Astrocyte (in vitro differentiated cells and primary cell): ENCODE data around the gene RAD51B. TPM values are rescaled to one million over a fixed set of nuclear protein-coding genes. Genes with fewer than 3 reads are reported as not detected.
"Not testable (repeated sequence)": the region's sequence is repeated elsewhere in the genome, so short reads cannot be mapped to it uniquely, and the experiment has no call there.

Source experiments
- DNase-seq: peaks from one replicate; pipeline ENCODE4 v3.0.0-alpha.2; 2010; ENCODE audit warnings: low read depth
- FAIRE-seq: peaks from 2 replicates; lab custom pipeline; 2011; peaks lifted over from hg19 to GRCh38; lab: Jason Lieb, UNC
- H2AFZ ChIP-seq: 2 replicates; pipeline ENCODE4 v1.6.0; 2012; ENCODE audit warnings: low read depth, low read length, inconsistent platforms
- H3K27ac ChIP-seq: 2 replicates; pipeline ENCODE4 v1.5.1; 2011; ENCODE audit warnings: low read depth, low read length, inconsistent platforms
- H3K27me3 ChIP-seq: 2 replicates; pipeline ENCODE4 v1.6.0; 2011; ENCODE audit warnings: low read length, inconsistent platforms; ENCODE audit not compliant: insufficient read depth
- H3K36me3 ChIP-seq: 2 replicates; pipeline ENCODE4 v1.5.1; 2011; ENCODE audit warnings: low read length, inconsistent platforms; ENCODE audit not compliant: insufficient read depth
- H3K4me1 ChIP-seq: 2 replicates; pipeline ENCODE4 v1.5.1; 2011; ENCODE audit warnings: low read length, inconsistent platforms; ENCODE audit not compliant: insufficient read depth
- H3K4me2 ChIP-seq: 2 replicates; pipeline ENCODE4 v1.6.0; 2012; ENCODE audit warnings: low read length, inconsistent platforms
- H3K4me3 ChIP-seq: 2 replicates; pipeline ENCODE4 v1.5.1; 2011; ENCODE audit warnings: low read depth, mild to moderate bottlenecking, low read length, inconsistent platforms; ENCODE audit not compliant: insufficient read depth
- H3K79me2 ChIP-seq: 2 replicates; pipeline ENCODE4 v1.6.0; 2012; ENCODE audit warnings: mild to moderate bottlenecking, low read length, inconsistent platforms; ENCODE audit not compliant: insufficient read depth
- H3K9ac ChIP-seq: 2 replicates; pipeline ENCODE4 v1.6.0; 2012; ENCODE audit warnings: mild to moderate bottlenecking, low read length, inconsistent platforms
- H3K9me3 ChIP-seq: 2 replicates; pipeline ENCODE4 v1.5.1; 2012; ENCODE audit warnings: low read depth, mild to moderate bottlenecking, low read length, inconsistent platforms; ENCODE audit not compliant: insufficient read depth
- H4K20me1 ChIP-seq: 2 replicates; pipeline ENCODE4 v1.6.0; 2012; ENCODE audit warnings: low read length, inconsistent platforms; ENCODE audit not compliant: insufficient read depth
- H3K27ac Mint-ChIP-seq: one replicate; pipeline ENCODE4 v1.8.0; 2021; ENCODE audit warnings: mild to moderate bottlenecking, mixed read lengths; ENCODE audit not compliant: unreplicated experiment
- H3K27me3 Mint-ChIP-seq: one replicate; pipeline ENCODE4 v1.8.0; 2021; ENCODE audit warnings: low read depth, mixed read lengths; ENCODE audit not compliant: unreplicated experiment
- H3K36me3 Mint-ChIP-seq: one replicate; pipeline ENCODE4 v1.8.0; 2021; ENCODE audit warnings: low read depth, mixed read lengths; ENCODE audit not compliant: unreplicated experiment
- H3K4me1 Mint-ChIP-seq: one replicate; pipeline ENCODE4 v1.8.0; 2021; ENCODE audit warnings: low read depth, mixed read lengths; ENCODE audit not compliant: unreplicated experiment
- H3K4me3 Mint-ChIP-seq: one replicate; pipeline ENCODE4 v1.8.0; 2021; ENCODE audit warnings: mild to moderate bottlenecking, moderate library complexity, mixed read lengths; ENCODE audit not compliant: unreplicated experiment
- H3K9me3 Mint-ChIP-seq: one replicate; pipeline ENCODE4 v1.8.0; 2021; ENCODE audit warnings: mild to moderate bottlenecking, mixed read lengths; ENCODE audit not compliant: unreplicated experiment
- EZH2 ChIP-seq: IDR thresholded peaks from 2 replicates; pipeline ENCODE4 v1.6.1; 2012; ENCODE audit warnings: mild to moderate bottlenecking, low read length, inconsistent platforms; ENCODE audit not compliant: insufficient read depth
- total RNA-seq: library from RNA; stranded (reverse); gene quantifications from 2 replicates; pipeline ENCODE4 v1.2.1, GENCODE V29; 2021
- TF ChIP-seq, protein P1 (sequence below): IDR thresholded peaks from 2 replicates; pipeline ENCODE4 v1.5.1; 2011; ENCODE audit warnings: low read depth, mild to moderate bottlenecking, inconsistent platforms, low read length, moderate library complexity; ENCODE audit not compliant: insufficient read depth

Gene RAD51B
- total RNA-seq, 1 donor from 2014 or later: 10.8 TPM

DNA sequence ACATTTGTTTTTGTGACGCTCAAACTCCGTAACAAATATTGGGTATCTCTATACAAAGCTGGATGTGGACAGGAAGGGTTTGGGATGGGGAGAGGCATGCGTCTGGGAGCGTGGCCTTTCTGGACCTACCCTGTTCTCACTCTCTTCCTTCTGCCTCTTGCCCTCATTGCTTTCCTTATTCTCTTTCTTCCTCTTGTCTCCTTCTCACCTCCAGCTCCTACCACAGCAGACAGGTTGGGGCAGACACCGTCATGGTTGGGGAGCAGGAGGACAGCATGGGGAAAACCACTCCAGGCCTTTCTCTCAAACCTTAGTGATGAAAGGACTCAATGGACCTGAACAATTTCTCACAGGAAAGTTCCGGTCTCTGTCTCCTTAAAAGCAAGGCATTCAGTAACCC is 465.3 kb downstream of the RAD51B start:
- Histone ChIP-seq H3K79me2 (no peaks in the 10 kb centered on the region), H3K27me3 (no peaks in the 10 kb centered on the region), H3K27ac (no peak overlapping the region), H3K4me1 (no peaks in the 10 kb centered on the region), H3K4me3 (no peak overlapping the region), H2AFZ (no peak overlapping the region), H3K36me3 (no peaks in the 10 kb centered on the region), H4K20me1 (no peaks in the 10 kb centered on the region), H3K9me3 (no peaks in the 10 kb centered on the region), H3K9ac (no peak overlapping the region), H3K4me2 (no peak overlapping the region)
- no peak for TF ChIP-seq EZH2
- TF ChIP-seq, protein P1, sequence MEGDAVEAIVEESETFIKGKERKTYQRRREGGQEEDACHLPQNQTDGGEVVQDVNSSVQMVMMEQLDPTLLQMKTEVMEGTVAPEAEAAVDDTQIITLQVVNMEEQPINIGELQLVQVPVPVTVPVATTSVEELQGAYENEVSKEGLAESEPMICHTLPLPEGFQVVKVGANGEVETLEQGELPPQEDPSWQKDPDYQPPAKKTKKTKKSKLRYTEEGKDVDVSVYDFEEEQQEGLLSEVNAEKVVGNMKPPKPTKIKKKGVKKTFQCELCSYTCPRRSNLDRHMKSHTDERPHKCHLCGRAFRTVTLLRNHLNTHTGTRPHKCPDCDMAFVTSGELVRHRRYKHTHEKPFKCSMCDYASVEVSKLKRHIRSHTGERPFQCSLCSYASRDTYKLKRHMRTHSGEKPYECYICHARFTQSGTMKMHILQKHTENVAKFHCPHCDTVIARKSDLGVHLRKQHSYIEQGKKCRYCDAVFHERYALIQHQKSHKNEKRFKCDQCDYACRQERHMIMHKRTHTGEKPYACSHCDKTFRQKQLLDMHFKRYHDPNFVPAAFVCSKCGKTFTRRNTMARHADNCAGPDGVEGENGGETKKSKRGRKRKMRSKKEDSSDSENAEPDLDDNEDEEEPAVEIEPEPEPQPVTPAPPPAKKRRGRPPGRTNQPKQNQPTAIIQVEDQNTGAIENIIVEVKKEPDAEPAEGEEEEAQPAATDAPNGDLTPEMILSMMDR: no peak
- H3K4me1 Mint-ChIP-seq: no peaks in the 10 kb centered on the region
- DNase-seq (no peak), FAIRE-seq (no peak)
- H3K36me3 Mint-ChIP-seq: no peaks in the 10 kb centered on the region
- peaks cover 3% of the 10 kb centered on the region for H3K27me3 Mint-ChIP-seq
- no peaks in the 10 kb centered on the region for H3K9me3 Mint-ChIP-seq
- H3K4me3 Mint-ChIP-seq: no peak overlapping the region
- no peak overlapping the region for H3K27ac Mint-ChIP-seq

DNA sequence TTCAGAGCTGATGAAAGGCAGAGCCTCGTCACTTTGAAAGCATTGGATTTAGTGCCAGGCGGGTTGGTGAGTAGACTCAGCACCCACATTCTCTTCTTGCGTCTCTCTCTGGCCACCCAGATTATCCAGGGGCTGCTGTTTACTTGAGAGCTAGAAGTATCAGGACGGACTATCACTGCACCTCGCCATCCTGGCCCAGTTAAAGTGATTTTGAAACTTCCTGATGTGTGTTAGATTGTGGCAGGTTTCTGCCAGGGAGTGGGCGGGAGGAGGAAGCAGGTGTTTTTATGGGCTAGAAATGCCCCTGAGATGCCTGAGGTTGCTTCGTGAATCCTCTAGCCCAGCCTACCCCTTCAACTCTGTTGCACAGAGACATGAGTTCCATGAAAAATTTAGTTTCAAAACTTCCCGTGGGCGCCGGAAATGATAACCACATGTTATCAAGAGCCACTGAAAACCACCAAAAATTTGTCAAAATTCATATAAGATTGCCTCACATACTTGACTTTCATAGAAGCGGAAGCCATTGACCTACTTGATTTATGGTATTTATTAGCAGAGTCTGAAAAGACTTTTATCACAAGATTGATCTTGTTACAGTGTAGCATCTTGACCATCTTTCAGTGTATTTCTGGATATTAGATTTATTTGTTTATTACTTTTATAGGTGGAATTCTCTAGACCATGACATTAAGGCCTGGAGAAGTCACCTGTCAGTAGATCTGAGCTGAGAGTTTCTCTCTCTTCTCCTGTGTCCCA is 466.0 kb downstream of the RAD51B start:
- Histone ChIP-seq H3K4me1 (no peaks in the 10 kb centered on the region), H3K9me3 (no peaks in the 10 kb centered on the region), H3K4me3 (no peak overlapping the region), H3K27ac (no peak overlapping the region), H3K4me2 (no peak overlapping the region), H4K20me1 (no peaks in the 10 kb centered on the region), H3K79me2 (no peaks in the 10 kb centered on the region), H3K27me3 (no peaks in the 10 kb centered on the region), H2AFZ (no peak overlapping the region), H3K9ac (no peak overlapping the region), H3K36me3 (no peaks in the 10 kb centered on the region)
- H3K9me3 Mint-ChIP-seq: no peaks in the 10 kb centered on the region
- H3K36me3 Mint-ChIP-seq: no peaks in the 10 kb centered on the region
- DNase-seq: no peak
- TF ChIP-seq, protein P1: no peak
- no peak for TF ChIP-seq EZH2
- no peak overlapping the region for H3K4me3 Mint-ChIP-seq
- no peaks in the 10 kb centered on the region for H3K4me1 Mint-ChIP-seq
- FAIRE-seq: no peak
- peaks cover 3% of the 10 kb centered on the region for H3K27me3 Mint-ChIP-seq
- no peak overlapping the region for H3K27ac Mint-ChIP-seq

DNA sequence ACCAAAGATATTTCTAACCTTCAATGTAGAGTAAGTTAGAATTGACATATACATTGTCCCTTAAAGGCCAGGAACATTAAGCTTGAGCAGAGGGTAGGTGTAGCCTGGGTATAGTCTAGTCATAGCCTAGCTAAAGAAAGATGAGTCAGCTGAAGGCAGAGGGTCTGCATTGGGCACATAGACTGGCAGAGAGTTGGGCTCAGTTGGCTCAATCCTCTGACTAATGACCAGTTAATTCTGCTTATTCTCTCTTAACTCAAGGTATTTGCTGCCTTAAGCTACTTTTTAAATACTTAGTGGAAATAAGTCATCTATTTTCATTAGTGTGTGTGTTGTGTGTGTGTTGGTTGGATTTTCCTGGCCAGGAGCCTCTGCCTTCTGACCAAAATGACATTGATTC is 467.1 kb downstream of the RAD51B start:
- Mint-ChIP-seq H3K27me3 (peaks cover 3% of the 10 kb centered on the region), H3K27ac (no peak overlapping the region), H3K9me3 (no peaks in the 10 kb centered on the region), H3K36me3 (no peaks in the 10 kb centered on the region), H3K4me1 (peaks cover under 1% of the 10 kb centered on the region), H3K4me3 (no peak overlapping the region)
- DNase-seq (no peak), FAIRE-seq (no peak)
- Histone ChIP-seq H3K9me3 (no peaks in the 10 kb centered on the region), H3K27ac (no peak overlapping the region), H4K20me1 (no peaks in the 10 kb centered on the region), H3K4me2 (no peak overlapping the region), H2AFZ (no peak overlapping the region), H3K4me1 (no peaks in the 10 kb centered on the region), H3K27me3 (no peaks in the 10 kb centered on the region), H3K4me3 (no peak overlapping the region), H3K79me2 (no peaks in the 10 kb centered on the region), H3K36me3 (no peaks in the 10 kb centered on the region), H3K9ac (no peak overlapping the region)
- TF ChIP-seq, protein P1: no peak
- no peak for TF ChIP-seq EZH2

DNA sequence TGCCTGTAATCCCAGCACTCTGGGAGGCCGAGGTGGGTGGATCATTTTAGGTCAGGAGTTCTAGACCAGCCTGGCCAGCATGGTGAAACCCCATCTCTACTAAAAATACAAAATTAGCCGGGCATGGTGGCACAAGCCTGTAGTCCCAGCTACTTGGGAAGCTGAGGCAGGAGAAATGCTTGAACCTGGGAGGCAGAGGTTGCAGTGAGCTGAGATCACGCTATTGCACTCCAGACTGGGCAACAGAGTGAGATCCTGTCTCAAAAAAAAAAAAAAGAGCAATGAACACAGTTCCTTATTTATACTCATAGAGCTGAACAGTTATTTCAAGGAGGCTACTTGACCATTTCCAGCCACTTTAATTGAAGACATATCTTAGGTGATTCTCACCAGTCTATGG is 469.9 kb downstream of the RAD51B start:
- not testable (repeated sequence) for H3K4me1 Mint-ChIP-seq, H3K4me2 ChIP-seq, H3K9me3 ChIP-seq, H3K9me3 Mint-ChIP-seq, H3K36me3 Mint-ChIP-seq, H3K27me3 ChIP-seq, H3K27ac Mint-ChIP-seq, FAIRE-seq, DNase-seq, H3K9ac ChIP-seq, H3K4me3 Mint-ChIP-seq, H3K4me1 ChIP-seq, H3K79me2 ChIP-seq, H3K27me3 Mint-ChIP-seq, H2AFZ ChIP-seq, H3K4me3 ChIP-seq, H3K27ac ChIP-seq, H3K36me3 ChIP-seq, H4K20me1 ChIP-seq
